OCI-LY7 (cell line): ENCODE measurements around the gene CXCR3. TPM values are rescaled to one million over a fixed set of nuclear protein-coding genes. Genes with fewer than 3 reads are reported as not detected.

ENCODE experiments used
- BruUV-seq: library from RNA; stranded (reverse); fragments of 400-500 nt; replicated peaks from 2 replicates; lab custom pipeline; 2021; lab: Mats Ljungman, UMichigan
- CTCF ChIA-PET: fragments of 300-600 bp; sonication (Branson Sonifier 250); formaldehyde crosslinking; loops from one replicate; lab custom pipeline; 2022; ENCODE audit warnings: antibody characterized with exemption; ENCODE audit not compliant: unreplicated experiment; lab: Charles Lee
- POLR2A ChIA-PET: fragments of 300-600 bp; sonication (Branson Sonifier 250); formaldehyde crosslinking; loops from one replicate; lab custom pipeline; 2022; ENCODE audit warnings: antibody characterized with exemption; lab: Charles Lee
- DNase-seq: peaks from one replicate; pipeline ENCODE4 v3.0.0-alpha.2; 2015; ENCODE audit warnings: low spot score
- H2AFZ ChIP-seq: fragments of 200-600 bp; sonication (generic), shearing (Covaris generic); 2 replicates; pipeline ENCODE4 v1.6.1; 2014; ENCODE audit warnings: mild to moderate bottlenecking, antibody characterized with exemption, low read length, moderate library complexity
- H3K27ac ChIP-seq: fragments of 200-600 bp; sonication (generic); 2 replicates; pipeline ENCODE4 v1.5.1; 2014; ENCODE audit warnings: mixed run types, low read depth, mild to moderate bottlenecking, moderate library complexity, low read length, inconsistent platforms; ENCODE audit not compliant: poor library complexity, severe bottlenecking
- H3K36me3 ChIP-seq: fragments of 200-600 bp; sonication (generic); 2 replicates; pipeline ENCODE4 v1.6.1; 2014; ENCODE audit warnings: mild to moderate bottlenecking, antibody characterized with exemption, low read length, moderate library complexity, mixed read lengths; ENCODE audit not compliant: insufficient read depth
- H3K4me1 ChIP-seq: fragments of 200-600 bp; sonication (generic); 2 replicates; pipeline ENCODE4 v1.5.1; 2014; ENCODE audit warnings: mild to moderate bottlenecking, low read length; ENCODE audit not compliant: insufficient read depth, poor library complexity, severe bottlenecking
- H3K4me2 ChIP-seq: fragments of 200-600 bp; sonication (generic); 2 replicates; pipeline ENCODE4 v1.6.1; 2014; ENCODE audit warnings: mild to moderate bottlenecking, low read length
- H3K4me3 ChIP-seq: fragments of 200-600 bp; sonication (generic); 2 replicates; pipeline ENCODE4 v1.5.1; 2014; ENCODE audit warnings: mild to moderate bottlenecking, low read depth, low read length; ENCODE audit not compliant: poor library complexity, severe bottlenecking
- H3K79me2 ChIP-seq: fragments of 200-600 bp; sonication (generic); 2 replicates; pipeline ENCODE4 v1.6.1; 2016; ENCODE audit warnings: low read depth, mild to moderate bottlenecking, low read length, moderate library complexity, mixed read lengths; ENCODE audit not compliant: insufficient read depth
- H3K9me2 ChIP-seq: fragments of 200-600 bp; sonication (generic); 2 replicates; pipeline ENCODE4 v1.6.1; 2016; ENCODE audit warnings: mild to moderate bottlenecking, low read length, mixed read lengths; ENCODE audit not compliant: insufficient read depth
- H3K9me3 ChIP-seq: fragments of 200-600 bp; sonication (generic); 2 replicates; pipeline ENCODE4 v1.6.1; 2014; ENCODE audit warnings: mild to moderate bottlenecking, mixed run types, low read length, mixed read lengths
- H4K20me1 ChIP-seq: fragments of 200-600 bp; sonication (generic); 2 replicates; pipeline ENCODE4 v1.6.1; 2014; ENCODE audit warnings: mild to moderate bottlenecking, antibody characterized with exemption, low read length, moderate library complexity, mixed read lengths; ENCODE audit not compliant: insufficient read depth
- CTCF ChIP-seq: fragments of 200-600 bp; sonication (generic); conservative IDR thresholded peaks from 2 replicates; pipeline ENCODE4 v1.5.1; 2014; ENCODE audit warnings: mild to moderate bottlenecking, antibody characterized with exemption, low read length, moderate library complexity, mixed read lengths
- EZH2phosphoT487 ChIP-seq: fragments of 200-600 bp; sonication (generic); IDR thresholded peaks from 2 replicates; pipeline ENCODE4 v1.6.1; 2018; ENCODE audit warnings: low read depth, borderline replicate concordance, mild to moderate bottlenecking, mixed run types, antibody characterized with exemption, low read length, moderate library complexity, mixed read lengths
- intact Hi-C: fragments of 100-400 bp; cut with micrococcal nuclease; formaldehyde crosslinking; loops from one replicate; pipeline ENCODE4 v1.10.0; 2022; ENCODE audit not compliant: unreplicated experiment
- total RNA-seq, 2 experiments: library from RNA; depleted of rRNA in 1 of 2; stranded (reverse); fragments of >200 nt in 1 of 2; shearing (Covaris generic) in 1 of 2; gene quantifications; 2 replicates each; pipeline ENCODE4 v1.2.3, GENCODE V29; 2014 to 2022

CXCR3 gene
- total RNA-seq, 2 experiments from 2014 or later: not detected

GRCh38 chrX:71637253-71637618 lies 18.9 kb upstream of the CXCR3 start:
- Histone ChIP-seq H3K4me3 (peak overlapping the region; percentile 2), H4K20me1 (no peaks in the 10 kb centered on the region), H3K9me2 (no peaks in the 10 kb centered on the region), H2AFZ (peak overlapping the region; percentile 91), H3K79me2 (no peaks in the 10 kb centered on the region), H3K4me2 (peak overlapping the region; percentile 66), H3K4me1 (peaks cover 25% of the 10 kb centered on the region), H3K36me3 (no peaks in the 10 kb centered on the region), H3K9me3 (no peaks in the 10 kb centered on the region), H3K27ac (peak overlapping the region; percentile 24)
- ChIA-PET CTCF (interaction anchor here (0.7 kb wide), 1 partner anchor 10 kb away, joined by 3 read pairs; no protein-coding TSS in a partner anchor), POLR2A (no interaction called here)
- BruUV-seq: no TSS peak
- no peak for TF ChIP-seq EZH2phosphoT487
- TF ChIP-seq CTCF: no peak
- DNase-seq: no peak
- intact Hi-C loops: no loop called here

GRCh38 chrX:71636438-71637252 lies 18.3 kb upstream of the CXCR3 start:
- TF ChIP-seq EZH2phosphoT487 (no peak), CTCF (no peak)
- peak overlapping the region; percentile 24 for H3K27ac ChIP-seq
- peak overlapping the region; percentile 2 for H3K4me3 ChIP-seq
- H3K9me3 ChIP-seq: no peaks in the 10 kb centered on the region
- no TSS peak for BruUV-seq
- CTCF ChIA-PET: interaction anchor here (0.7 kb wide), 1 partner anchor 9 kb away, joined by 3 read pairs; no protein-coding TSS in a partner anchor
- H3K36me3 ChIP-seq: no peaks in the 10 kb centered on the region
- peaks cover 25% of the 10 kb centered on the region for H3K4me1 ChIP-seq
- intact Hi-C loops: no loop called here
- peak; percentile 64 for DNase-seq
- no peaks in the 10 kb centered on the region for H3K9me2 ChIP-seq
- H3K79me2 ChIP-seq: no peaks in the 10 kb centered on the region
- peak overlapping the region; percentile 66 for H3K4me2 ChIP-seq
- no peaks in the 10 kb centered on the region for H4K20me1 ChIP-seq
- POLR2A ChIA-PET: interaction anchor here (0.7 kb wide), 1 partner anchor 12 kb away, joined by 3 read pairs; no protein-coding TSS in a partner anchor
- H2AFZ ChIP-seq: peak overlapping the region; percentile 91

GRCh38 chrX:71634366-71634765 lies 16.1 kb upstream of the CXCR3 start:
- H3K4me2 ChIP-seq: no peak overlapping the region
- no peak overlapping the region for H2AFZ ChIP-seq
- no peaks in the 10 kb centered on the region for H3K9me3 ChIP-seq
- H4K20me1 ChIP-seq: no peaks in the 10 kb centered on the region
- DNase-seq: no peak
- H3K79me2 ChIP-seq: no peaks in the 10 kb centered on the region
- TF ChIP-seq EZH2phosphoT487: no peak
- H3K4me1 ChIP-seq: peaks cover 32% of the 10 kb centered on the region
- no peak overlapping the region for H3K4me3 ChIP-seq
- intact Hi-C loops: no loop called here
- no peak overlapping the region for H3K27ac ChIP-seq
- CTCF ChIA-PET: no interaction called here
- no peaks in the 10 kb centered on the region for H3K36me3 ChIP-seq
- POLR2A ChIA-PET: no interaction called here
- no TSS peak for BruUV-seq
- no peaks in the 10 kb centered on the region for H3K9me2 ChIP-seq
